ENCODE results near the gene PIM1.

DNA sequence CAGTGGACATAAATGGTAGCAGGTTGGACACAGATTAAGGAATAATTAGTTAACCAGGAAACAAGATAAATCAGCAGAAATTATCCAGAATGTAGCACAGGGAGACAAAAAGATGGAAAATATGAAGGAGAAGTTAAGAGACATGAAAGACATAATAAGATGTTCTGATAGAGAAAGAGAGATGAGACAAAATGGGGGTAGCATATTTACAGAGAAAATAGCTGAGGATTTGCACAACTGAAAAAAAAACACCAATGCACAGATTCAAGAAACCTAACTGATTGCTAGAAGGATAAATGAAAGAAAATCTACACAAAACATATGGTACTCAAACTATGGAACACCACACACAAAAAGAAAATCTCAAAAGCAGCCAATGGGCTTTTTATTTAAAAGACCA, 53.0 kb downstream of the PIM1 start:
- TF ChIP-seq, protein P1, sequence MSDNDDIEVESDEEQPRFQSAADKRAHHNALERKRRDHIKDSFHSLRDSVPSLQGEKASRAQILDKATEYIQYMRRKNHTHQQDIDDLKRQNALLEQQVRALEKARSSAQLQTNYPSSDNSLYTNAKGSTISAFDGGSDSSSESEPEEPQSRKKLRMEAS (IDR thresholded peaks at IDR 0.05; ENCODE audit: low read depth) = no peak
- TF ChIP-seq FOXJ3 (CRISPR knock-in tag; IDR thresholded peaks at IDR 0.05) = no peak
- TF ChIP-seq, protein P2, sequence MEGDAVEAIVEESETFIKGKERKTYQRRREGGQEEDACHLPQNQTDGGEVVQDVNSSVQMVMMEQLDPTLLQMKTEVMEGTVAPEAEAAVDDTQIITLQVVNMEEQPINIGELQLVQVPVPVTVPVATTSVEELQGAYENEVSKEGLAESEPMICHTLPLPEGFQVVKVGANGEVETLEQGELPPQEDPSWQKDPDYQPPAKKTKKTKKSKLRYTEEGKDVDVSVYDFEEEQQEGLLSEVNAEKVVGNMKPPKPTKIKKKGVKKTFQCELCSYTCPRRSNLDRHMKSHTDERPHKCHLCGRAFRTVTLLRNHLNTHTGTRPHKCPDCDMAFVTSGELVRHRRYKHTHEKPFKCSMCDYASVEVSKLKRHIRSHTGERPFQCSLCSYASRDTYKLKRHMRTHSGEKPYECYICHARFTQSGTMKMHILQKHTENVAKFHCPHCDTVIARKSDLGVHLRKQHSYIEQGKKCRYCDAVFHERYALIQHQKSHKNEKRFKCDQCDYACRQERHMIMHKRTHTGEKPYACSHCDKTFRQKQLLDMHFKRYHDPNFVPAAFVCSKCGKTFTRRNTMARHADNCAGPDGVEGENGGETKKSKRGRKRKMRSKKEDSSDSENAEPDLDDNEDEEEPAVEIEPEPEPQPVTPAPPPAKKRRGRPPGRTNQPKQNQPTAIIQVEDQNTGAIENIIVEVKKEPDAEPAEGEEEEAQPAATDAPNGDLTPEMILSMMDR (IDR thresholded peaks at IDR 0.05) = no peak
- no peak for TF ChIP-seq EP300 (IDR thresholded peaks at IDR 0.05; ENCODE audit: borderline replicate concordance in 1 of 2, low read depth in 1 of 2, low read length in 1 of 2)
- TF ChIP-seq YY1 (IDR thresholded peaks at IDR 0.05; ENCODE audit: low read depth) = no peak
- TF ChIP-seq POLR2AphosphoS5 (IDR thresholded peaks at IDR 0.05; ENCODE audit: low read depth, low read length) = no peak
- TF ChIP-seq SMC3 (IDR thresholded peaks at IDR 0.05; ENCODE audit: low read depth, low read length) = no peak
- no peak for TF ChIP-seq TCF12 (IDR thresholded peaks at IDR 0.05)
- TF ChIP-seq TAF1 (IDR thresholded peaks at IDR 0.05; ENCODE audit: borderline replicate concordance, low read depth, low read length) = no peak
- TF ChIP-seq, protein P3, sequence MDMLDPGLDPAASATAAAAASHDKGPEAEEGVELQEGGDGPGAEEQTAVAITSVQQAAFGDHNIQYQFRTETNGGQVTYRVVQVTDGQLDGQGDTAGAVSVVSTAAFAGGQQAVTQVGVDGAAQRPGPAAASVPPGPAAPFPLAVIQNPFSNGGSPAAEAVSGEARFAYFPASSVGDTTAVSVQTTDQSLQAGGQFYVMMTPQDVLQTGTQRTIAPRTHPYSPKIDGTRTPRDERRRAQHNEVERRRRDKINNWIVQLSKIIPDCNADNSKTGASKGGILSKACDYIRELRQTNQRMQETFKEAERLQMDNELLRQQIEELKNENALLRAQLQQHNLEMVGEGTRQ (IDR thresholded peaks at IDR 0.05; ENCODE audit: borderline replicate concordance, low read depth, low read length) = no peak
